DMS153 treated with DMSO at 0.1 percent for 48 hours (cell line): Measurements from ENCODE around the gene STXBP3.
"Not testable (repeated sequence)": the region's sequence is repeated elsewhere in the genome, so short reads cannot be mapped to it uniquely, and the experiment has no call there.

Experiments used
- DNase-seq: peaks from one replicate; lab custom pipeline; 2025; ENCODE audit not compliant: unreplicated experiment; lab: John Stamatoyannopoulos, UW

Gene STXBP3

GRCh38 chr1:108729481-108729880 lies 17.0 kb upstream of the STXBP3 start:
- DNase-seq, result no peak

- no peak for DNase-seq
Measured at GRCh38 chr1:108732398-108732797, 14.1 kb upstream of the STXBP3 start.

- no peak for DNase-seq
Measured at GRCh38 chr1:108734171-108734865, 12.2 kb upstream of the STXBP3 start.

- DNase-seq, result no peak
Measured at GRCh38 chr1:108742253-108742652, 4.2 kb upstream of the STXBP3 start.

- DNase-seq, result no peak
Measured at GRCh38 chr1:108745980-108746381, 493 bp upstream of the STXBP3 start.

- peak; percentile 57 for DNase-seq
Measured at GRCh38 chr1:108747171-108747850, 837 bp downstream of the STXBP3 start.

GRCh38 chr1:108747898-108748297 lies 1.4 kb downstream of the STXBP3 start:
- DNase-seq, result no peak

- no peak for DNase-seq
Measured at GRCh38 chr1:108749081-108749480, 2.6 kb downstream of the STXBP3 start.

GRCh38 chr1:108750476-108751181 lies 4.2 kb downstream of the STXBP3 start:
- no peak for DNase-seq

- no peak for DNase-seq
Measured at GRCh38 chr1:108753363-108753762, 6.9 kb downstream of the STXBP3 start.

- DNase-seq, result no peak
Measured at GRCh38 chr1:108758796-108759195, 12.3 kb downstream of the STXBP3 start.

GRCh38 chr1:108767115-108767514 lies 20.6 kb downstream of the STXBP3 start:
- no peak for DNase-seq

- DNase-seq, result no peak
Measured at GRCh38 chr1:108767708-108768107, 21.2 kb downstream of the STXBP3 start.

GRCh38 chr1:108777839-108778238 lies 31.4 kb downstream of the STXBP3 start:
- DNase-seq, result no peak

GRCh38 chr1:108779455-108779854 lies 33.0 kb downstream of the STXBP3 start:
- DNase-seq, result no peak

GRCh38 chr1:108780937-108781574 lies 34.6 kb downstream of the STXBP3 start:
- no peak for DNase-seq

- DNase-seq, result not testable (repeated sequence)
Measured at GRCh38 chr1:108781575-108781944, 35.1 kb downstream of the STXBP3 start.

- DNase-seq, result no peak
Measured at GRCh38 chr1:108785264-108785663, 38.8 kb downstream of the STXBP3 start.

GRCh38 chr1:108785880-108786279 lies 39.4 kb downstream of the STXBP3 start:
- no peak for DNase-seq

- DNase-seq, result no peak
Measured at GRCh38 chr1:108791790-108792189, 45.3 kb downstream of the STXBP3 start.

- no peak for DNase-seq
Measured at GRCh38 chr1:108792420-108792819, 45.9 kb downstream of the STXBP3 start.

GRCh38 chr1:108799001-108799400 lies 52.5 kb downstream of the STXBP3 start:
- DNase-seq, result no peak
